HepG2 (cell line): Measurements from ENCODE around the gene CACNA1H. TPM values are rescaled to one million over a fixed set of nuclear protein-coding genes. Genes with fewer than 3 reads are reported as not detected.

Experiments
- BHLHE40 ChIP-seq: IDR thresholded peaks from 2 replicates; pipeline ENCODE4 v1.6.1; 2011; ENCODE audit warnings: low read length, improper control_type of control experiment
- FOXK1 ChIP-seq: sonication (generic); formaldehyde crosslinking; IDR thresholded peaks from 2 replicates; pipeline ENCODE4 v1.4.0; 2020; ENCODE audit warnings: low read depth, missing genetic modification reagents, borderline replicate concordance
- GMEB2 ChIP-seq: IDR thresholded peaks from 2 replicates; pipeline ENCODE4 v1.6.1; 2016; ENCODE audit warnings: missing biosample characterization, missing genetic modification reagents, low read depth
- GTF3A ChIP-seq: sonication (generic); formaldehyde crosslinking; conservative IDR thresholded peaks from 2 replicates; pipeline ENCODE4 v1.4.0; 2020; ENCODE audit warnings: mild to moderate bottlenecking, missing genetic modification reagents
- KDM5B ChIP-seq: sonication (generic); formaldehyde crosslinking; IDR thresholded peaks from 2 replicates; pipeline ENCODE4 v1.4.0; 2020; ENCODE audit warnings: missing genetic modification reagents, mild to moderate bottlenecking, borderline replicate concordance
- NKX3-1 ChIP-seq: sonication (generic); formaldehyde crosslinking; IDR thresholded peaks from 2 replicates; pipeline ENCODE4 v1.5.0; 2020; ENCODE audit warnings: missing genetic modification reagents
- PLRG1 ChIP-seq: fragments of 450-650 bp; conservative IDR thresholded peaks from 2 replicates; pipeline ENCODE4 v1.6.1; 2016
- SUZ12 ChIP-seq: fragments of 150-350 bp; IDR thresholded peaks from 2 replicates; pipeline ENCODE4 v1.6.1; 2014; ENCODE audit warnings: low read depth, low read length
- TAF15 ChIP-seq: fragments of 200-400 bp; formaldehyde crosslinking; IDR thresholded peaks from one replicate; pipeline ENCODE4 v1.6.1; 2018; ENCODE audit warnings: mild to moderate bottlenecking, low read depth, low read length; ENCODE audit not compliant: poor library complexity, severe bottlenecking
- TGIF2 ChIP-seq: IDR thresholded peaks from 2 replicates; pipeline ENCODE4 v1.6.1; 2016; ENCODE audit warnings: control low read depth, missing compliant biosample characterization
- THRA ChIP-seq: sonication (generic); formaldehyde crosslinking; IDR thresholded peaks from 2 replicates; pipeline ENCODE4 v1.4.0; 2020; ENCODE audit warnings: missing genetic modification reagents, borderline replicate concordance
- UBTF ChIP-seq: sonication (generic); formaldehyde crosslinking; IDR thresholded peaks from 2 replicates; pipeline ENCODE4 v1.4.0; 2020; ENCODE audit warnings: mild to moderate bottlenecking, missing genetic modification reagents
- ZBTB39 ChIP-seq: sonication (generic); formaldehyde crosslinking; IDR thresholded peaks from 2 replicates; pipeline ENCODE4 v1.5.0; 2020; ENCODE audit warnings: missing genetic modification reagents
- ZNF317 ChIP-seq: sonication (generic); formaldehyde crosslinking; IDR thresholded peaks from 2 replicates; pipeline ENCODE4 v1.5.0; 2020; ENCODE audit warnings: mild to moderate bottlenecking, missing genetic modification reagents
- ZNF724P ChIP-seq: sonication (generic); formaldehyde crosslinking; IDR thresholded peaks from 2 replicates; pipeline ENCODE4 v1.8.0; 2022; ENCODE audit warnings: missing genetic modification reagents, borderline replicate concordance
- polyA plus RNA-seq, 8 experiments: library from polyadenylated mRNA; depleted of rRNA in 3 of 8; stranded (reverse) in 7 of 8; unstranded in 1 of 8; fragments of >200 nt; fragmentation: Illumina TruSeq in 4 of 8; extraction: Trizol in 4 of 8; gene quantifications; 2 replicates each; pipeline versions ENCODE4 v1.2.1 to v1.2.3, GENCODE V29; 2011 to 2016; ENCODE audit warnings: low read depth in 4 of 8, missing spikeins in 1 of 8, mixed read lengths in 1 of 8; ENCODE audit not compliant: insufficient read depth in 1 of 8
- total RNA-seq, 5 experiments: library from RNA; depleted of rRNA; stranded (reverse); fragments of >200 nt; fragmentation: Illumina TruSeq; extraction: Trizol; gene quantifications; 2 replicates each; pipeline ENCODE4 v1.2.3, GENCODE V29; 2016; ENCODE audit warnings: low read depth in 1 of 5
- TF ChIP-seq, protein P1 (sequence below): sonication (generic); formaldehyde crosslinking; conservative IDR thresholded peaks from 2 replicates; pipeline ENCODE4 v1.4.0; 2020; ENCODE audit warnings: missing genetic modification reagents

The CACNA1H gene
- total and polyA plus RNA-seq, 2 of the 13 experiments (the other 11 are each of a cell fraction or from before 2014, with no cell fraction given): 0.40 to 1.8 TPM

DNA sequence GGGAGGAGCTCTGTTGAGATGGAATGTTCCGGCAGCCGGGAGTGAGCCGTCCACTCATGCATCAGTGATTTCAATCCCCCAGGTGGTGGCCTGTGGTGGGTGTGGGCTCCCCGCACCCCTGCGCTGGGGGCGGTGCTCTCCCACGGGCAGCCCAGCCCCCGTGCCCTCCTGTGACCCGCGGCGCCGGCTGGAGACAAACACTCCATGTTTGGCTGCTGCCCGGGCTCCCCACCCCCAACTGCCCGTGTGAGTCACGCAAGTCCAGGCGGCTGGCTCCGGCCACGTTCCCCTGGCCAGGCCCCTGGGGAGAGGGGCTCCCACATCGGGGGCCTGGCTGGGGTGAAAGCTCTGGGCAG lies 29.4 kb downstream of the CACNA1H start (continued):
- no peak for TF ChIP-seq ZNF317 (CRISPR knock-in tag)
- peak; percentile 89 for TF ChIP-seq THRA (CRISPR knock-in tag)
- no peak for TF ChIP-seq GMEB2 (CRISPR knock-in tag)
- TF ChIP-seq PLRG1: no peak
- TF ChIP-seq FOXK1 (CRISPR knock-in tag): peak; percentile 18; the same call in 1 of the 2 replicates
- no peak for TF ChIP-seq TGIF2
- TF ChIP-seq ZNF724P (CRISPR knock-in tag): no peak
- TF ChIP-seq, protein P1, sequence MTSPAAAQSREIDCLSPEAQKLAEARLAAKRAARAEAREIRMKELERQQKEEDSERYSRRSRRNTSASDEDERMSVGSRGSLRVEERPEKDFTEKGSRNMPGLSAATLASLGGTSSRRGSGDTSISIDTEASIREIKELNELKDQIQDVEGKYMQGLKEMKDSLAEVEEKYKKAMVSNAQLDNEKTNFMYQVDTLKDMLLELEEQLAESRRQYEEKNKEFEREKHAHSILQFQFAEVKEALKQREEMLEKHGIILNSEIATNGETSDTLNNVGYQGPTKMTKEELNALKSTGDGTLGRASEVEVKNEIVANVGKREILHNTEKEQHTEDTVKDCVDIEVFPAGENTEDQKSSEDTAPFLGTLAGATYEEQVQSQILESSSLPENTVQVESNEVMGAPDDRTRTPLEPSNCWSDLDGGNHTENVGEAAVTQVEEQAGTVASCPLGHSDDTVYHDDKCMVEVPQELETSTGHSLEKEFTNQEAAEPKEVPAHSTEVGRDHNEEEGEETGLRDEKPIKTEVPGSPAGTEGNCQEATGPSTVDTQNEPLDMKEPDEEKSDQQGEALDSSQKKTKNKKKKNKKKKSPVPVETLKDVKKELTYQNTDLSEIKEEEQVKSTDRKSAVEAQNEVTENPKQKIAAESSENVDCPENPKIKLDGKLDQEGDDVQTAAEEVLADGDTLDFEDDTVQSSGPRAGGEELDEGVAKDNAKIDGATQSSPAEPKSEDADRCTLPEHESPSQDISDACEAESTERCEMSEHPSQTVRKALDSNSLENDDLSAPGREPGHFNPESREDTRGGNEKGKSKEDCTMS (CRISPR knock-in tag): no peak
- TF ChIP-seq UBTF (CRISPR knock-in tag): 0 out of 2 replicates have a peak, but pooled peaks have one; percentile 34
- TF ChIP-seq TAF15: no peak
- no peak for TF ChIP-seq NKX3-1 (CRISPR knock-in tag)
- TF ChIP-seq GTF3A (CRISPR knock-in tag): no peak
- TF ChIP-seq KDM5B: no peak
- no peak for TF ChIP-seq SUZ12
- peak; percentile 14; the same call in 1 of the 2 replicates for TF ChIP-seq BHLHE40
- no peak for TF ChIP-seq ZBTB39
